Liver (tissue), 9 donors: ENCODE measurements around the gene CDK19. TPM values are rescaled to one million over a fixed set of nuclear protein-coding genes. Genes with fewer than 3 reads are reported as not detected.

Source experiments
- DNase-seq: peaks from one replicate; pipeline ENCODE4 v3.0.0-alpha.2; 2017; ENCODE audit warnings: low spot score
- H3K27ac ChIP-seq, 2 donors: one replicate each; pipeline ENCODE4 v1.7.0; 2013; ENCODE audit warnings: inconsistent platforms in 2 of 2, low read length in 2 of 2, control low read depth in 1 of 2, low read depth in 1 of 2, mild to moderate bottlenecking in 1 of 2
- H3K27me3 ChIP-seq, 4 donors: one replicate each; pipeline versions ENCODE4 v1.6.1 to v1.7.0; 2013; ENCODE audit warnings: low read length in 3 of 4, inconsistent platforms in 1 of 4, mild to moderate bottlenecking in 1 of 4, moderate library complexity in 1 of 4; ENCODE audit not compliant: control insufficient read depth in 4 of 4, insufficient read depth in 4 of 4
- H3K36me3 ChIP-seq, 4 donors: one replicate each; pipeline versions ENCODE4 v1.6.1 to v1.7.0; 2013; ENCODE audit warnings: low read length in 3 of 4, mild to moderate bottlenecking in 3 of 4, low read depth in 1 of 4, moderate library complexity in 1 of 4; ENCODE audit not compliant: control insufficient read depth in 4 of 4, insufficient read depth in 3 of 4
- H3K4me1 ChIP-seq, 4 donors: one replicate each; pipeline versions ENCODE4 v1.6.1 to v1.7.0; 2013; ENCODE audit warnings: low read length in 3 of 4, mild to moderate bottlenecking in 3 of 4, moderate library complexity in 1 of 4; ENCODE audit not compliant: control insufficient read depth in 4 of 4, insufficient read depth in 4 of 4
- H3K4me3 ChIP-seq, 3 donors: one replicate each; pipeline versions ENCODE4 v1.6.1 to v1.7.0; 2013; ENCODE audit warnings: low read length in 3 of 3, control low read depth in 1 of 3, low read depth in 1 of 3, mild to moderate bottlenecking in 1 of 3
- H3K9ac ChIP-seq, 2 donors: one replicate each; pipeline ENCODE4 v1.7.0; 2013; ENCODE audit warnings: low read length in 2 of 2, mild to moderate bottlenecking in 2 of 2, moderate library complexity in 2 of 2, control low read depth in 1 of 2, low read depth in 1 of 2
- H3K9me3 ChIP-seq, 4 donors: one replicate each; pipeline versions ENCODE4 v1.6.1 to v1.7.0; 2013; ENCODE audit warnings: low read length in 3 of 4; ENCODE audit not compliant: control insufficient read depth in 4 of 4
- ATF3 ChIP-seq: IDR thresholded peaks from 2 replicates; pipeline ENCODE4 v1.6.1; 2016; ENCODE audit warnings: antibody characterized with exemption
- CTCF ChIP-seq: fragments of 150-350 bp; IDR thresholded peaks from 2 replicates; pipeline ENCODE4 v1.5.1; 2017; ENCODE audit warnings: improper control_type of control experiment, low read depth, low read length; ENCODE audit not compliant: missing input control
- EGR1 ChIP-seq, 2 donors: IDR thresholded peaks; 2 replicates each; pipeline ENCODE4 v1.6.1; 2016 to 2018; ENCODE audit warnings: antibody characterized with exemption in 2 of 2, low read depth in 2 of 2
- FOXA1 ChIP-seq: IDR thresholded peaks from 2 replicates; pipeline ENCODE4 v1.6.1; 2016; ENCODE audit warnings: antibody characterized with exemption
- FOXA2 ChIP-seq: IDR thresholded peaks from 2 replicates; pipeline ENCODE4 v1.6.1; 2016; ENCODE audit warnings: antibody characterized with exemption
- GABPA ChIP-seq, 2 donors: IDR thresholded peaks in 1 of 2; conservative IDR thresholded peaks in 1 of 2; 2 replicates each; pipeline ENCODE4 v1.6.1; 2016; ENCODE audit warnings: antibody characterized with exemption in 2 of 2, mild to moderate bottlenecking in 1 of 2, moderate library complexity in 1 of 2
- HNF4A ChIP-seq, 2 donors: conservative IDR thresholded peaks; 2 replicates each; pipeline ENCODE4 v1.6.1; 2016; ENCODE audit warnings: antibody characterized with exemption in 2 of 2, mild to moderate bottlenecking in 2 of 2
- HNF4G ChIP-seq: IDR thresholded peaks from 2 replicates; pipeline ENCODE4 v1.6.1; 2016; ENCODE audit warnings: antibody characterized with exemption
- JUND ChIP-seq, 2 donors: IDR thresholded peaks; 2 replicates each; pipeline ENCODE4 v1.6.1; 2016; ENCODE audit warnings: antibody characterized with exemption in 2 of 2
- NR2F2 ChIP-seq: IDR thresholded peaks from 2 replicates; pipeline ENCODE4 v1.6.1; 2016; ENCODE audit warnings: antibody characterized with exemption
- RAD21 ChIP-seq, 2 donors: IDR thresholded peaks; 2 replicates each; pipeline ENCODE4 v1.6.1; 2016; ENCODE audit warnings: antibody characterized with exemption in 2 of 2, mild to moderate bottlenecking in 2 of 2
- RXRA ChIP-seq, 2 donors: IDR thresholded peaks; 2 replicates each; pipeline ENCODE4 v1.6.1; 2017 to 2018; ENCODE audit warnings: antibody characterized with exemption in 2 of 2, mild to moderate bottlenecking in 1 of 2
- SP1 ChIP-seq: IDR thresholded peaks from 2 replicates; pipeline ENCODE4 v1.6.1; 2018; ENCODE audit warnings: antibody characterized with exemption, mild to moderate bottlenecking
- TAF1 ChIP-seq: conservative IDR thresholded peaks from 2 replicates; pipeline ENCODE4 v1.6.1; 2016; ENCODE audit warnings: antibody characterized with exemption, mild to moderate bottlenecking
- YY1 ChIP-seq: IDR thresholded peaks from 2 replicates; pipeline ENCODE4 v1.6.1; 2016; ENCODE audit warnings: antibody characterized with exemption, mild to moderate bottlenecking
- ZBTB33 ChIP-seq: IDR thresholded peaks from 2 replicates; pipeline ENCODE4 v1.6.1; 2016; ENCODE audit warnings: antibody characterized with exemption
- WGBS: extraction: QIAGEN DNeasy Blood & Tissue Kit; methylation state at CpG from one replicate; pipeline ENCODE4 v1.1.7; 2013; 5-methylcytosine and 5-hydroxymethylcytosine counted together
- polyA plus RNA-seq, 2 donors: library from polyadenylated mRNA; stranded (reverse) in 1 of 2; unstranded in 1 of 2; fragments of 200-250 nt in 1 of 2; fragments of >200 nt in 1 of 2; fragmentation: Nextera tagmentation in 1 of 2; extraction: Ambion mirVana in 1 of 2; gene quantifications; one replicate each; pipeline versions ENCODE4 v1.2.1 to v1.2.3, GENCODE V29; 2013 to 2015
- total RNA-seq, 2 donors: library from RNA; depleted of rRNA; stranded (reverse); fragments of >200 nt; gene quantifications; one replicate each; pipeline ENCODE4 v1.2.3, GENCODE V29; 2014
- TF ChIP-seq, protein P1 (sequence below): IDR thresholded peaks from 2 replicates; pipeline ENCODE4 v1.6.1; 2016; ENCODE audit warnings: antibody characterized with exemption, mild to moderate bottlenecking
- TF ChIP-seq, protein P2 (sequence below): IDR thresholded peaks from 2 replicates; pipeline ENCODE4 v1.6.1; 2016; ENCODE audit warnings: antibody characterized with exemption
- donor health status: healthy.
- donor health status: healthy.
- donor health status: healthy.
- donor health status: healthy.
- donor health status: healthy.

The CDK19 gene
- total and polyA plus RNA-seq, 4 donors: 1.8 to 7.6 (median 3.9) TPM

DNA sequence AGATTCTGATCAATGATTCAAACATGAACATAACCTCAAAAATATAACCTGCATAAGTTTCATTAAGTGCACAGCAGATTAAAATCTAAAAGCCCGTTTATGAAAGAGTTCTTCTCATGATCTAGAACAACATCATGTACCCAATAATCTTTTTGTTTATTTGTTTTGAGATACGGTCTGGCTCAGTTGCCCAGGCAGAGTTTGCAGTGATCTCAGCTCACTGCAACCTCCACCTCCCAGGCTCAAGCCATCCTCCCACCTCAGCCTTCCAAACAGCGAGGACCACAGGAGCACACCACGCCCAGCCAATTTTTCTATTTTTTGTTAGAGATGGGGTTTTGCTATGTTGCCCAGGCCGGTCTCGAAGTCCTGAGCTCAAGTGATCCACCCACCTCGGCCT, 149.7 kb downstream of the CDK19 start:
- TF ChIP-seq, protein P1, sequence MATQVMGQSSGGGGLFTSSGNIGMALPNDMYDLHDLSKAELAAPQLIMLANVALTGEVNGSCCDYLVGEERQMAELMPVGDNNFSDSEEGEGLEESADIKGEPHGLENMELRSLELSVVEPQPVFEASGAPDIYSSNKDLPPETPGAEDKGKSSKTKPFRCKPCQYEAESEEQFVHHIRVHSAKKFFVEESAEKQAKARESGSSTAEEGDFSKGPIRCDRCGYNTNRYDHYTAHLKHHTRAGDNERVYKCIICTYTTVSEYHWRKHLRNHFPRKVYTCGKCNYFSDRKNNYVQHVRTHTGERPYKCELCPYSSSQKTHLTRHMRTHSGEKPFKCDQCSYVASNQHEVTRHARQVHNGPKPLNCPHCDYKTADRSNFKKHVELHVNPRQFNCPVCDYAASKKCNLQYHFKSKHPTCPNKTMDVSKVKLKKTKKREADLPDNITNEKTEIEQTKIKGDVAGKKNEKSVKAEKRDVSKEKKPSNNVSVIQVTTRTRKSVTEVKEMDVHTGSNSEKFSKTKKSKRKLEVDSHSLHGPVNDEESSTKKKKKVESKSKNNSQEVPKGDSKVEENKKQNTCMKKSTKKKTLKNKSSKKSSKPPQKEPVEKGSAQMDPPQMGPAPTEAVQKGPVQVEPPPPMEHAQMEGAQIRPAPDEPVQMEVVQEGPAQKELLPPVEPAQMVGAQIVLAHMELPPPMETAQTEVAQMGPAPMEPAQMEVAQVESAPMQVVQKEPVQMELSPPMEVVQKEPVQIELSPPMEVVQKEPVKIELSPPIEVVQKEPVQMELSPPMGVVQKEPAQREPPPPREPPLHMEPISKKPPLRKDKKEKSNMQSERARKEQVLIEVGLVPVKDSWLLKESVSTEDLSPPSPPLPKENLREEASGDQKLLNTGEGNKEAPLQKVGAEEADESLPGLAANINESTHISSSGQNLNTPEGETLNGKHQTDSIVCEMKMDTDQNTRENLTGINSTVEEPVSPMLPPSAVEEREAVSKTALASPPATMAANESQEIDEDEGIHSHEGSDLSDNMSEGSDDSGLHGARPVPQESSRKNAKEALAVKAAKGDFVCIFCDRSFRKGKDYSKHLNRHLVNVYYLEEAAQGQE: no peak
- TF ChIP-seq HNF4G (no peak), FOXA1 (no peak), JUND (IDR thresholded peaks at IDR 0.05) (no peak)
- Histone ChIP-seq H3K9me3 (no peaks in the 10 kb centered on the region), H3K36me3 (no peaks in the 10 kb centered on the region), H3K27ac (no peak overlapping the region), H3K4me1 (peaks cover 0 to 2% (median under 1%) of the 10 kb centered on the region in 4 donors), H3K27me3 (no peaks in the 10 kb centered on the region), H3K4me3 (no peak overlapping the region), H3K9ac (no peak overlapping the region)
- DNase-seq: no peak
- 88% methylated on average over 7 of the region's 7 CpGs for WGBS

DNA sequence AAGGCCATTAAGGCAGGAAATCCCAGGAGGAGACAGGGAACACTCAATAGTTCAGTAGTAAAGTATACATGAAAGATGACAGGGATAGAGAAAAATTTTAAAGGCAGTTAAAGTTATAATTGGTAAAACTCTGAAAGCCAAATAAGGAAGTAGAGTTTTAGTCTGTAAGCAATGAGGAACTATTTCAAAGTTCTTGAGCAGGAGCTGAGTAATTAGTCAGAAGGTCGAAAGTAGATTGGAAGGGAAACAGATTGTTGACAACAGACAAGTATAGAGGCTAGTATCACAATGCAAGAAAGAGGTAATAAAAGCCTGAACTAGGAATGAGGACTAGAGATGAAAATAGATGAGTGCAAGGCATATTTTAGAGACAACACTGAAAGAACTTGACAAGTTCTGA, 150.3 kb downstream of the CDK19 start:
- H3K36me3 ChIP-seq: no peaks in the 10 kb centered on the region
- H3K9ac ChIP-seq: no peak overlapping the region
- DNase-seq: no peak
- no peaks in the 10 kb centered on the region for H3K27me3 ChIP-seq
- H3K4me1 ChIP-seq: peaks cover 0 to 8% (median 3%) of the 10 kb centered on the region in 4 donors
- H3K4me3 ChIP-seq: no peak overlapping the region
- H3K9me3 ChIP-seq: no peaks in the 10 kb centered on the region
- no peak overlapping the region for H3K27ac ChIP-seq
- 68% methylated on average over 1 of the region's 1 CpG for WGBS
- TF ChIP-seq JUND (IDR thresholded peaks at IDR 0.05) (no peak), FOXA1 (no peak), NR2F2 (no peak), TAF1 (no peak), YY1 (no peak), HNF4A (conservative IDR thresholded peaks at IDR 0.05) (no peak), RXRA (IDR thresholded peaks at IDR 0.05) (no peak), ZBTB33 (no peak), EGR1 (IDR thresholded peaks at IDR 0.05; ENCODE audit: low read depth in 2 of 2) (no peak), RAD21 (IDR thresholded peaks at IDR 0.05) (no peak), SP1 (no peak), CTCF (no peak), HNF4G (no peak), FOXA2 (no peak), ATF3 (no peak), GABPA (IDR thresholded peaks at IDR 0.05 in 1 of 2, conservative IDR thresholded peaks at IDR 0.05 in 1 of 2) (no peak)
- TF ChIP-seq, protein P1: no peak
- TF ChIP-seq, protein P2, sequence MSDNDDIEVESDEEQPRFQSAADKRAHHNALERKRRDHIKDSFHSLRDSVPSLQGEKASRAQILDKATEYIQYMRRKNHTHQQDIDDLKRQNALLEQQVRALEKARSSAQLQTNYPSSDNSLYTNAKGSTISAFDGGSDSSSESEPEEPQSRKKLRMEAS: no peak
